K562 (cell line): ENCODE results near the gene CD82. TPM values are rescaled to one million over a fixed set of nuclear protein-coding genes. Genes with fewer than 3 reads are reported as not detected.

ENCODE experiments used
- CTCFL ChIP-seq: IDR thresholded peaks from 2 replicates; pipeline ENCODE4 v1.6.1; 2011; ENCODE audit warnings: borderline replicate concordance, low read depth, mild to moderate bottlenecking, moderate library complexity, low read length; ENCODE audit not compliant: insufficient read depth, poor library complexity, severe bottlenecking
- DIDO1 ChIP-seq: fragments of 450-650 bp; IDR thresholded peaks from 2 replicates; pipeline ENCODE4 v1.6.1; 2016; ENCODE audit warnings: low read depth, missing biosample characterization, missing genetic modification characterization
- ELF4 ChIP-seq: fragments of 450-650 bp; formaldehyde crosslinking; IDR thresholded peaks from 2 replicates; pipeline ENCODE4 v1.4.0; 2022; ENCODE audit warnings: missing genetic modification characterization
- NFIC ChIP-seq: fragments of 450-650 bp; IDR thresholded peaks from 2 replicates; pipeline ENCODE4 v1.6.1; 2017; ENCODE audit warnings: mild to moderate bottlenecking, inconsistent platforms
- NFXL1 ChIP-seq: fragments of 450-650 bp; formaldehyde crosslinking; IDR thresholded peaks from 2 replicates; pipeline ENCODE4 v1.4.0; 2021; ENCODE audit warnings: mild to moderate bottlenecking
- PHB2 ChIP-seq: fragments of 450-650 bp; IDR thresholded peaks from 2 replicates; pipeline ENCODE4 v1.6.1; 2017; ENCODE audit warnings: low read depth
- PRMT5 ChIP-seq: sonication (generic); formaldehyde crosslinking; IDR thresholded peaks from 2 replicates; pipeline ENCODE4 v1.5.0; 2020; ENCODE audit warnings: missing genetic modification reagents
- RBM22 ChIP-seq: fragments of 200-400 bp; formaldehyde crosslinking; IDR thresholded peaks from 2 replicates; pipeline ENCODE4 v1.6.1; 2018; ENCODE audit warnings: low read length, low read depth; ENCODE audit not compliant: poor library complexity, severe bottlenecking
- TAF9B ChIP-seq: fragments of 450-650 bp; IDR thresholded peaks from 2 replicates; pipeline ENCODE4 v1.6.1; 2018; ENCODE audit warnings: mild to moderate bottlenecking; ENCODE audit not compliant: partially characterized antibody
- TEAD4 ChIP-seq, 2 experiments: sonication (generic) in 1 of 2; formaldehyde crosslinking in 1 of 2; IDR thresholded peaks; 2 replicates each; pipeline versions ENCODE4 v1.6.1 to v1.8.0; 2012 to 2022; ENCODE audit warnings: borderline replicate concordance in 1 of 2, inconsistent platforms in 1 of 2, low read length in 1 of 2, mild to moderate bottlenecking in 1 of 2, missing genetic modification reagents in 1 of 2
- TFE3 ChIP-seq: fragments of 450-650 bp; formaldehyde crosslinking; IDR thresholded peaks from 2 replicates; pipeline ENCODE4 v1.4.0; 2020; ENCODE audit warnings: mild to moderate bottlenecking, mixed read lengths
- TOE1 ChIP-seq, 2 experiments: fragments of 450-650 bp in 1 of 2; sonication (generic) in 1 of 2; formaldehyde crosslinking in 1 of 2; IDR thresholded peaks; 2 replicates each; pipeline versions ENCODE4 v1.7.1 to v1.8.0; 2016 to 2022; ENCODE audit warnings: borderline replicate concordance in 2 of 2, mild to moderate bottlenecking in 2 of 2, antibody characterized with exemption in 1 of 2, inconsistent platforms in 1 of 2, low read depth in 1 of 2, missing genetic modification reagents in 1 of 2, moderate library complexity in 1 of 2
- XRCC4 ChIP-seq: IDR thresholded peaks from one replicate; pipeline ENCODE4 v1.6.1; 2011; ENCODE audit not compliant: insufficient read depth, insufficient read length; ENCODE audit errors: extremely low read depth
- polyA plus RNA-seq, 8 experiments: library from polyadenylated mRNA; depleted of rRNA in 4 of 8; stranded (reverse) in 5 of 8; unstranded in 3 of 8; fragments of >200 nt; fragmentation: Nextera tagmentation in 2 of 8; fragmentation: Illumina TruSeq in 1 of 8; extraction: Ambion mirVana in 2 of 8; extraction: Trizol in 1 of 8; gene quantifications; 2 replicates each; pipeline versions ENCODE4 v1.2.1 to v1.2.3, GENCODE V29; 2011 to 2014; ENCODE audit warnings: inconsistent platforms in 1 of 8, missing spikeins in 1 of 8
- total RNA-seq, 7 experiments: library from RNA; depleted of rRNA in 6 of 7; stranded (reverse); fragments of >200 nt in 6 of 7; fragmentation: Illumina TruSeq in 2 of 7; extraction: Trizol in 2 of 7; gene quantifications; 2 replicates each; pipeline versions ENCODE4 v1.2.1 to v1.2.3, GENCODE V29; 2011 to 2021; ENCODE audit warnings: low replicate concordance in 1 of 7
- TF ChIP-seq, protein P1 (sequence below): sonication (generic); formaldehyde crosslinking; IDR thresholded peaks from 2 replicates; pipeline ENCODE4 v1.5.0; 2020; ENCODE audit warnings: missing genetic modification reagents
- TF ChIP-seq, protein P2 (sequence below): sonication (generic); formaldehyde crosslinking; IDR thresholded peaks from 2 replicates; pipeline ENCODE4 v1.9.0; 2022; ENCODE audit warnings: mild to moderate bottlenecking, missing genetic modification reagents
- TF ChIP-seq, protein P3 (sequence below): fragments of 450-650 bp; IDR thresholded peaks from 2 replicates; pipeline ENCODE4 v1.6.1; 2017; ENCODE audit warnings: antibody characterized with exemption, mild to moderate bottlenecking

Gene CD82
- total and polyA plus RNA-seq, 9 of the 15 experiments (the other 6 are each of a cell fraction or from before 2014, with no cell fraction given) = 0.27 to 9.4 (median 3.0) TPM

GRCh38 chr11:44555031-44555800 is 10.2 kb upstream of the CD82 start (continued):
- TF ChIP-seq CTCFL = no peak
- no peak for TF ChIP-seq NFIC
- TF ChIP-seq, protein P1, sequence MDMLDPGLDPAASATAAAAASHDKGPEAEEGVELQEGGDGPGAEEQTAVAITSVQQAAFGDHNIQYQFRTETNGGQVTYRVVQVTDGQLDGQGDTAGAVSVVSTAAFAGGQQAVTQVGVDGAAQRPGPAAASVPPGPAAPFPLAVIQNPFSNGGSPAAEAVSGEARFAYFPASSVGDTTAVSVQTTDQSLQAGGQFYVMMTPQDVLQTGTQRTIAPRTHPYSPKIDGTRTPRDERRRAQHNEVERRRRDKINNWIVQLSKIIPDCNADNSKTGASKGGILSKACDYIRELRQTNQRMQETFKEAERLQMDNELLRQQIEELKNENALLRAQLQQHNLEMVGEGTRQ (CRISPR knock-in tag) = peak; percentile 76
- TF ChIP-seq PHB2 = no peak
- TF ChIP-seq TOE1 (IDR thresholded peaks at IDR 0.05; ENCODE audit: borderline replicate concordance) = peak; percentile 83; the same call in 1 of the 2 replicates
- TF ChIP-seq TOE1 (CRISPR knock-in tag; IDR thresholded peaks at IDR 0.05; ENCODE audit: borderline replicate concordance, low read depth) = no peak
- TF ChIP-seq RBM22 = no peak
- TF ChIP-seq XRCC4 = no peak
- TF ChIP-seq ELF4 (CRISPR knock-in tag) = 0 out of 2 replicates have a peak, but pooled peaks have one; percentile 11
- TF ChIP-seq, protein P2, sequence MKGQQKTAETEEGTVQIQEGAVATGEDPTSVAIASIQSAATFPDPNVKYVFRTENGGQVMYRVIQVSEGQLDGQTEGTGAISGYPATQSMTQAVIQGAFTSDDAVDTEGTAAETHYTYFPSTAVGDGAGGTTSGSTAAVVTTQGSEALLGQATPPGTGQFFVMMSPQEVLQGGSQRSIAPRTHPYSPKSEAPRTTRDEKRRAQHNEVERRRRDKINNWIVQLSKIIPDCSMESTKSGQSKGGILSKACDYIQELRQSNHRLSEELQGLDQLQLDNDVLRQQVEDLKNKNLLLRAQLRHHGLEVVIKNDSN (CRISPR knock-in tag) = peak; percentile 50
- TF ChIP-seq DIDO1 = peak; percentile 56; the same call in 1 of the 2 replicates
- TF ChIP-seq TEAD4 (IDR thresholded peaks at IDR 0.05; ENCODE audit: low read length) = no peak
- no peak for TF ChIP-seq TEAD4 (CRISPR knock-in tag; IDR thresholded peaks at IDR 0.05; ENCODE audit: borderline replicate concordance)
- TF ChIP-seq, protein P3, sequence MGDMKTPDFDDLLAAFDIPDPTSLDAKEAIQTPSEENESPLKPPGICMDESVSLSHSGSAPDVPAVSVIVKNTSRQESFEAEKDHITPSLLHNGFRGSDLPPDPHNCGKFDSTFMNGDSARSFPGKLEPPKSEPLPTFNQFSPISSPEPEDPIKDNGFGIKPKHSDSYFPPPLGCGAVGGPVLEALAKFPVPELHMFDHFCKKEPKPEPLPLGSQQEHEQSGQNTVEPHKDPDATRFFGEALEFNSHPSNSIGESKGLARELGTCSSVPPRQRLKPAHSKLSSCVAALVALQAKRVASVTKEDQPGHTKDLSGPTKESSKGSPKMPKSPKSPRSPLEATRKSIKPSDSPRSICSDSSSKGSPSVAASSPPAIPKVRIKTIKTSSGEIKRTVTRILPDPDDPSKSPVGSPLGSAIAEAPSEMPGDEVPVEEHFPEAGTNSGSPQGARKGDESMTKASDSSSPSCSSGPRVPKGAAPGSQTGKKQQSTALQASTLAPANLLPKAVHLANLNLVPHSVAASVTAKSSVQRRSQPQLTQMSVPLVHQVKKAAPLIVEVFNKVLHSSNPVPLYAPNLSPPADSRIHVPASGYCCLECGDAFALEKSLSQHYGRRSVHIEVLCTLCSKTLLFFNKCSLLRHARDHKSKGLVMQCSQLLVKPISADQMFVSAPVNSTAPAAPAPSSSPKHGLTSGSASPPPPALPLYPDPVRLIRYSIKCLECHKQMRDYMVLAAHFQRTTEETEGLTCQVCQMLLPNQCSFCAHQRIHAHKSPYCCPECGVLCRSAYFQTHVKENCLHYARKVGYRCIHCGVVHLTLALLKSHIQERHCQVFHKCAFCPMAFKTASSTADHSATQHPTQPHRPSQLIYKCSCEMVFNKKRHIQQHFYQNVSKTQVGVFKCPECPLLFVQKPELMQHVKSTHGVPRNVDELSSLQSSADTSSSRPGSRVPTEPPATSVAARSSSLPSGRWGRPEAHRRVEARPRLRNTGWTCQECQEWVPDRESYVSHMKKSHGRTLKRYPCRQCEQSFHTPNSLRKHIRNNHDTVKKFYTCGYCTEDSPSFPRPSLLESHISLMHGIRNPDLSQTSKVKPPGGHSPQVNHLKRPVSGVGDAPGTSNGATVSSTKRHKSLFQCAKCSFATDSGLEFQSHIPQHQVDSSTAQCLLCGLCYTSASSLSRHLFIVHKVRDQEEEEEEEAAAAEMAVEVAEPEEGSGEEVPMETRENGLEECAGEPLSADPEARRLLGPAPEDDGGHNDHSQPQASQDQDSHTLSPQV = 0 out of 2 replicates have a peak, but pooled peaks have one; percentile 26
- no peak for TF ChIP-seq TAF9B
- no peak for TF ChIP-seq PRMT5
- peak; percentile 90 for TF ChIP-seq TFE3 (CRISPR knock-in tag)
- TF ChIP-seq NFXL1 (CRISPR knock-in tag) = no peak
